ENCODE results near the gene ODC1. TPM values are rescaled to one million over a fixed set of nuclear protein-coding genes. Genes with fewer than 3 reads are reported as not detected.

ODC1 gene
- polyA plus RNA-seq, 1 donor (not counting 4 experiments of a cell fraction or from before 2014, with no cell fraction given) = 637 TPM

DNA sequence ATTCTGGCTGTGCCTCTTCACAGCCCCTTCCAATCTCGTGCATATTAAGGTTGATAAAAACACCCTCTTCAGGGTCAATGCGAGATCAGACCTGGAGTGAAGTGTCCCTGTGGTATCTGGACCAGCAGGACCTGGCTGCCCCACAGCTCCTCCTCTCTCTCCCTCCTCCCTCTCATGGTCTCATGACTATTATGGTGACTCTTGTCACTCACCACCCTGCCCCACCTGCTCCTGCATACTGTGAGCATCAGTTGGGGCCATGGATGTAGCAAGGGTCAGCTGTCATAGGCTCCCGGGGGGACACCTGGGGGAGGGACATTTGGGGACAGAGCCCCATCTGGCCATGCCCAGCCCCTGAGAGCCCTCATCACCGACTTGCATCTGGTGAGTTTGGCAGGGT is 50.2 kb downstream of the ODC1 start:
- no peak for TF ChIP-seq EZH2 (IDR thresholded peaks at IDR 0.05; ENCODE audit: low read length)
- TF ChIP-seq, protein P1, sequence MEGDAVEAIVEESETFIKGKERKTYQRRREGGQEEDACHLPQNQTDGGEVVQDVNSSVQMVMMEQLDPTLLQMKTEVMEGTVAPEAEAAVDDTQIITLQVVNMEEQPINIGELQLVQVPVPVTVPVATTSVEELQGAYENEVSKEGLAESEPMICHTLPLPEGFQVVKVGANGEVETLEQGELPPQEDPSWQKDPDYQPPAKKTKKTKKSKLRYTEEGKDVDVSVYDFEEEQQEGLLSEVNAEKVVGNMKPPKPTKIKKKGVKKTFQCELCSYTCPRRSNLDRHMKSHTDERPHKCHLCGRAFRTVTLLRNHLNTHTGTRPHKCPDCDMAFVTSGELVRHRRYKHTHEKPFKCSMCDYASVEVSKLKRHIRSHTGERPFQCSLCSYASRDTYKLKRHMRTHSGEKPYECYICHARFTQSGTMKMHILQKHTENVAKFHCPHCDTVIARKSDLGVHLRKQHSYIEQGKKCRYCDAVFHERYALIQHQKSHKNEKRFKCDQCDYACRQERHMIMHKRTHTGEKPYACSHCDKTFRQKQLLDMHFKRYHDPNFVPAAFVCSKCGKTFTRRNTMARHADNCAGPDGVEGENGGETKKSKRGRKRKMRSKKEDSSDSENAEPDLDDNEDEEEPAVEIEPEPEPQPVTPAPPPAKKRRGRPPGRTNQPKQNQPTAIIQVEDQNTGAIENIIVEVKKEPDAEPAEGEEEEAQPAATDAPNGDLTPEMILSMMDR (optimal IDR thresholded peaks at IDR 0.05 in 1 of 3, IDR thresholded peaks at IDR 0.05 in 1 of 3, conservative IDR thresholded peaks at IDR 0.05 in 1 of 3; ENCODE audit: extremely low read depth in 1 of 3, insufficient read depth in 2 of 3, low read length in 3 of 3) = no peak
- Histone ChIP-seq H3K27ac (ENCODE audit: control insufficient read depth, insufficient read depth, low read length) (no peak overlapping the region), H2AFZ (ENCODE audit: control insufficient read depth, low read length) (no peak overlapping the region), H3K9me1 (ENCODE audit: control insufficient read depth, extremely low read depth, insufficient read depth, low read length) (peaks cover 3% of the 10 kb centered on the region), H4K20me1 (ENCODE audit: control insufficient read depth, extremely low read depth, insufficient read depth, low read length) (no peaks in the 10 kb centered on the region), H3K4me1 (ENCODE audit: control insufficient read depth, extremely low read depth, insufficient read depth, low read length) (peaks cover 13% of the 10 kb centered on the region), H3K4me2 (ENCODE audit: control insufficient read depth, extremely low read depth, insufficient read depth, low read depth, low read length) (no peak overlapping the region), H3K36me3 (ENCODE audit: control insufficient read depth in 2 of 2, extremely low read depth in 1 of 2, insufficient read depth in 2 of 2, low read length in 2 of 2) (peaks cover 4 to 10% of the 10 kb centered on the region in 2 experiments), H3K9me3 (ENCODE audit: control insufficient read depth, low read depth, low read length) (no peaks in the 10 kb centered on the region), H3K27me3 (ENCODE audit: control insufficient read depth, extremely low read depth, insufficient read depth, low read length) (no peaks in the 10 kb centered on the region), H3K9ac (ENCODE audit: control insufficient read depth, extremely low read depth, insufficient read depth, low read length) (no peak overlapping the region), H3K4me3 (ENCODE audit: control insufficient read depth in 2 of 3, extremely low read depth in 1 of 3, insufficient read depth in 2 of 3, low read depth in 1 of 3, low read length in 3 of 3) (no peak overlapping the region), H3K79me2 (ENCODE audit: control insufficient read depth, insufficient read depth, low read length) (peaks cover 4% of the 10 kb centered on the region)
- FAIRE-seq (no peak), DNase-seq (ENCODE audit: low read depth, low spot score) (no peak)
- dilution Hi-C loops (cut with MboI; ENCODE audit: extremely low pct_ligation_motif_present, low sequenced_read_pairs) = no loop called here

DNA sequence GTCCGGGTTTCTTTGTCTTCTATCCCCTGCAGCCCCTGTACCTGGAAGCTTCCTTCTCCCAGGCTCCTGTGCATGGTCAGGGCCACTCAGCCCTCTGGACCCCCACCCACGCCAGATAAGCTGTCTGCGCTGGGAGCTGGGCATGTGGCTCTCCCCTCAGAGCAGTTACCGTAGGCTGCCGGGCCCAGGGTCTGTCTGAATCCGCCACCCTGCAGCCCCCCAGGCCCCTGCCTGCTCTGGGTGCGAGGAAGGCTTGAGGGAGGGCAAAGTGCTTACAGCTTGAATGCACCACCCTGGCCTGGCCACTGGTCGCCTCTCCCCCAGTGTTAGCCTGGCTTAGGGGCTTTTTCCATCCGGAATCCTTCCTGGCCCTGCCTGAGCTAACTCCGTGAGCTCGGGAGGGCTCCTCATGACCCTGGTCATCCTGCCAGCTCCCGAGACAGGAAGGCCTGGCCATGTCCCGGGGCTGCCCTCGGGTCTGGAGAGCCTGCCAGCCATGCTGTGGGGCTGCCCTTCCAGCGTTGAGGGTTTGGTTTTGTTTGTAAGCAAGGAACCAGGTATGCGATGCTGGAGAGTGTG is 50.7 kb downstream of the ODC1 start:
- Histone ChIP-seq H4K20me1 (ENCODE audit: control insufficient read depth, extremely low read depth, insufficient read depth, low read length) (no peaks in the 10 kb centered on the region), H3K27me3 (ENCODE audit: control insufficient read depth, extremely low read depth, insufficient read depth, low read length) (no peaks in the 10 kb centered on the region), H3K36me3 (ENCODE audit: control insufficient read depth in 2 of 2, extremely low read depth in 1 of 2, insufficient read depth in 2 of 2, low read length in 2 of 2) (peaks cover 4 to 10% of the 10 kb centered on the region in 2 experiments), H3K4me2 (ENCODE audit: control insufficient read depth, extremely low read depth, insufficient read depth, low read depth, low read length) (no peak overlapping the region), H3K27ac (ENCODE audit: control insufficient read depth, insufficient read depth, low read length) (no peak overlapping the region), H2AFZ (ENCODE audit: control insufficient read depth, low read length) (no peak overlapping the region), H3K79me2 (ENCODE audit: control insufficient read depth, insufficient read depth, low read length) (peaks cover 4% of the 10 kb centered on the region), H3K9me3 (ENCODE audit: control insufficient read depth, low read depth, low read length) (no peaks in the 10 kb centered on the region), H3K9ac (ENCODE audit: control insufficient read depth, extremely low read depth, insufficient read depth, low read length) (no peak overlapping the region), H3K4me3 (ENCODE audit: control insufficient read depth in 2 of 3, extremely low read depth in 1 of 3, insufficient read depth in 2 of 3, low read depth in 1 of 3, low read length in 3 of 3) (no peak overlapping the region), H3K4me1 (ENCODE audit: control insufficient read depth, extremely low read depth, insufficient read depth, low read length) (peaks cover 17% of the 10 kb centered on the region), H3K9me1 (ENCODE audit: control insufficient read depth, extremely low read depth, insufficient read depth, low read length) (peaks cover 3% of the 10 kb centered on the region)
- TF ChIP-seq, protein P1 (optimal IDR thresholded peaks at IDR 0.05 in 1 of 3, IDR thresholded peaks at IDR 0.05 in 1 of 3, conservative IDR thresholded peaks at IDR 0.05 in 1 of 3; ENCODE audit: extremely low read depth in 1 of 3, insufficient read depth in 2 of 3, low read length in 3 of 3) = no peak
- no peak for TF ChIP-seq EZH2 (IDR thresholded peaks at IDR 0.05; ENCODE audit: low read length)
- FAIRE-seq (no peak), DNase-seq (ENCODE audit: low read depth, low spot score) (no peak)
- dilution Hi-C loops (cut with MboI; ENCODE audit: extremely low pct_ligation_motif_present, low sequenced_read_pairs) = no loop called here
